HG02571 (cell line): ENCODE results near the gene RBM4.

Source experiments
- ATAC-seq: cut with Tn5 transposase; IDR thresholded peaks from one replicate; pipeline ENCODE4 v1.9.1; 2021; ENCODE audit warnings: mild to moderate bottlenecking, moderate library complexity; ENCODE audit not compliant: unreplicated experiment

Gene RBM4

DNA sequence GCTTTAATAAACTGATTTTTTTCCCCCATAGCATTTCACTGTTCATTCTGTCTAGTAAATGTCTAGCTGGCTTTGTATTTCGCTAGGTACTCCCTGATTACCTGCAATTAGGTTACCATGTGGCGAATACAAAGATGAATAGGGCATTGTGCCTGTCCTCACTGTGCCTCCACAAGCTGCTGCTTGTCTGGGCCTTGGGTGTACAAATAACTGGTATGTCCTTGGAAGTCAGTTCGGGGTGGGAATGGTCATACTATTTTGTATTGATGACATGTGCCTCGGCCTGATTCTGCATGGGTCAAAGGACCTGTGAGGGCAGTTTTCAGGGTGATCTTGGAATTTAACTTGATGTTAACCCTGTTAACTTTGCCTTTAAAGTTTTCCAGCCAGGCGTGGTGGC, 11.4 kb downstream of the RBM4 start:
- no peak for ATAC-seq

DNA sequence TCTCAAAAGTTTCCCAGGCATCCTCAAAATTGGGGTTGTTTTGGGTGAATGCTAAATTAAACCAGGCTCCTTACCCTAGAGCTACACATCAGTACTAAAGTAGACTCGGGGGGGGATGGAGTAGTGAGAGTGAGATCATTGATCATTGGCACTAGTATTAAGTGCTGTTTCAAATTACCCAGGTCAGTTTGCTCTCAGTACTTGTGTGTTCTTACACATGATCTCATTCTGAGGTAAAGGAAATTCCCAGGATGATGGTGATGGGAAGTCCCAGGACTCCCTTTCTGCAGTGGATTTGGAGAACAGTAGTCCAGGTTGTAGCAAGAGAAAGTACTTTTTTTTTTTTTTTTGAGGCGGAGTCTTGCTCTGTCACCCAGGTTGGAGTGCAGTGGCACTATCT, 12.5 kb downstream of the RBM4 start:
- no peak for ATAC-seq

DNA sequence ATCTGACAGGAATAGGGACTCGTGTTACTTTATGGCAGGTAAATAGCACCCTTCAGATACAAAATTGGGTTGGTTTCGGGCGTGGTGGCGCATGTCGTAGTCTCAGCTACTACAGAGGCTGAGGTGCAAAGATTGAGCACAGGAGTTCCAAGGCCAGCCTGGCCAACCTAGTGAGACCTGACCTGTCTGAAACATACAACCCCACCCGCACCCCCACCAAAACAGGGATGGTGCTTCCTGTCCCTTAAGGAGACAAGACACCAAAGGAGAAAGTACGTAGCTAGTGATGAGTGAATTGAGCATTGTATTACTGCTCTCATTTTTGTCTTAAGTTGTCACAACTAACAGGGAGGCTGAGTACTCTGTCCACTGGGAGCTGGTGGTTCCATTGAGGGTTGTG, 14.1 kb downstream of the RBM4 start:
- no peak for ATAC-seq

DNA sequence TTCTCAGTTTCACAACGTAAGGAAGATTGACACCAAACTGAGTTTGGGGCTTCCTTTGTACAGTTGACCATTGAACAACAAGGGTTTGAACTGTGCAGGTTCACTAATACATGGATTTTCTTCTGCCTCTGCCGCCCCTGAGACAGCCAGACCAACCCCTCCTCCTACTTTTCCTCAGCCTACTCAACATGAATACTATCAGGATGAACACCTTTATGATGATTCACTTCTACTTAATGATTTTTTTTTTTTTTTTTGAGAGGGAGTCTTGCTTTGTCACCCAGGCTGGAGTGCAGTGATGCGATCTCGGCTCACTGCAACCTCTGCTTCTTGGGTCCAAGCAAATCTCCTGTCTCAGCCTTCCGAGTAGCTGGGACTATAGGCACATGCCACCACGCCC, 14.6 kb downstream of the RBM4 start:
- ATAC-seq = no peak

DNA sequence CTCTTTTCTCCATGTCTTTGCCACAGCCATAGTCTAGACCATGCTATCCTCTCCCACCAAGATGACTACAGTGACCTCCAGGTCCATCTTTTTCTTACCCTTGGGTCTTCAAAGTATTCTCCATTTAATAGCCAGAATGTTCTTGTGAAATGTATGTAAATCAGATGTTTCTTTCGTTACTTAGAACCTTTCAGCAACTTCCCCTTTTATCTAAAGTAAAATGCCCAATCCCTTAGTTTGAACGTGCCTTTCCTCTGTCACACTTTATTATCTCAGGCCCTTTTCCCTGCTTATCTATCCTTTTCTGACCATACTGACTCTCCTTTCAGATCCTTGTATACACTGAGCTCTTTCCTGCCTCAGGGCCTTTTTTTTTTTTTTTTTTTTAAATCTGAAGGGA, 21.3 kb downstream of the RBM4 start:
- no peak for ATAC-seq

DNA sequence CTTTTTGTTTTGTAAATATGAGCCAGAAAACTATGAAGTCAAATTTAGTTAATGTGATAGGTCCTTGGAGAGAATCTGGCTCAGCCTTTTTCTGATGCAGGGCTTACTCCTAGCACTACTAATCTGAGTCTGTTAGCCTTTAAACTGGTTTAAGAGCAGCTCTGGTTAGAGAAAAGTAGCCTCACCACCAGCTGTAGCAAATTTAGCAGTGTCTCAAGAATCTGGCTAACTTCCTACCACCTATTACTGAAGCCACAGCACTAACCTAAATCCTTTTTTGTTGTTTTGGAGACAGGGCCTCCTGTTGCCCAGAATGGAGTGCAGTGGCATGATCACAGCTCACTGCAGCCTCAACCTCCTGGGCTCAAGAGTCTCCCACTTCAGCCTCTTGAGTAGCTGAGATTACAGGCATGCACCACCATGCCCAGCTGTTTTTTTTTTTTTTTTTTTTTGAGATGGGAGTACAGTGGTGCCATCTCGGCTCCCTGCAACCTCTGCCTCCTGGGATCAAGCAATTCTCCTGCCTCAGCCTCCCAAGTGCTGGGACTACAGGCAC, 25.3 kb downstream of the RBM4 start:
- no peak for ATAC-seq

DNA sequence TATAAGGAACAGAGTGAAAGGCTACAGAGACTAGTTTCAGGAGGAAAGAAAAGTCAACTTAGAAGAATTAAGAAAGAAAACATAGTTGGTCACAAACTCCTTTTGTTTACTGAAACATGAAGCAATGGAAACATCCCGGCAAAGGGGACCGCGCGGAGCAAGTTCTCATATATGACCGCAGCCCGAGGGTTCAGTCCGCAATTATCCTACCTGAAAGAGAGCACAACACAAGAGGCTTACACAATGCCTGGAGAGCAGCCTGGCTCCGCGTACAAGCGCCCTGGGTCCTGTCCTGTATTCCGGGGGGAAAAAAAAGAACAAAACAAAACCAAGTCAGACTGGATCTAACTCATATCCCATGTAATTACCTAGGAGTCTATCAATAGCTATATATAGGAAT, 26.9 kb downstream of the RBM4 start:
- no peak for ATAC-seq

DNA sequence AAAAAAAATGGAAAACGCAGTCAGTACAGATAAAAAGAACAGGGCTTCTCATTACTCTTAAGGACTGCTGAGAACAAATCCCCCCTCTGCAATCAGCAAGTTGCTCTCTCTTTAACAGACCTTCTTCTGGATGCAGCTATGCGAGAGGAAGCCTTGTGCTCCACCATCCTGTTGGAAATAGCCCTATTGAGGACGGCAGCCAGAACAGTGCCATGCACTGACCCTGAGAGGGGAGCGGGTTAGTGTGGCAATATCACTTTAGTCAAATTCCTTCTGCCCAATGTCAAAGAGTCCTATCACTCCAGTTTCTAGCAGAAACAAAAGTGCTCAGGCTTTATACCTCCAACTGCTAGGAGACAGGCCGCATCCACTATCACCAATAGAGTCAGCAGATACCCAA, 32.3 kb downstream of the RBM4 start:
- ATAC-seq = no peak

DNA sequence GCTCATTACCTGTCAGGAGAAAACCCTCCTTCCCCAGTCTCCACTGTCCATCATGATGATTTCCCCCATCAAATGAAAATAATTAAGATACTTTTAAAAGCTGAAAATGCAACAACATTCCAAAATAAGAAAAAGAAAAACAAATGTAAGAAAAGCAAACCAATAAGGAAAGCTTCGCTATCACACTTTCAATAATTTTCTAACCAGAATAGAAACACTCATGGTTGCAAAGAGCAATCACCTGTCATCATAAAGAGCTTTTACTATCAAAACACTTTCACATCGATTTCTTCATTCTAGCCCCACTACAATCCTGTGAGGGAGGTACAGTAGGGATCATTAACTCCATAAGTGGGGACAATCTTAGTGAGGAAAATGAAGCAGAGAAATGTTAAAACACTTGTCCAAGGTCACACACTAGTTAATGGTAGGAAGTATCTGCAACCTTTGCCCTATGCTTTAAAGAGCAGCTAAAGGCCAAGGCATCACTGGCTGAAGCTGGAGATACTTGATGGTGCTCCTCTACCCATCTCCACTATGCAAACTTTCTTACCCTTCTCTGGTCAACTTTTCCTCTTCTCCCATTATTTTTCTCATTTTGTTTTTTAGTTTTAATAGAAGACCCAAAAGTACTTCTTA, 36.6 kb downstream of the RBM4 start:
- no peak for ATAC-seq

DNA sequence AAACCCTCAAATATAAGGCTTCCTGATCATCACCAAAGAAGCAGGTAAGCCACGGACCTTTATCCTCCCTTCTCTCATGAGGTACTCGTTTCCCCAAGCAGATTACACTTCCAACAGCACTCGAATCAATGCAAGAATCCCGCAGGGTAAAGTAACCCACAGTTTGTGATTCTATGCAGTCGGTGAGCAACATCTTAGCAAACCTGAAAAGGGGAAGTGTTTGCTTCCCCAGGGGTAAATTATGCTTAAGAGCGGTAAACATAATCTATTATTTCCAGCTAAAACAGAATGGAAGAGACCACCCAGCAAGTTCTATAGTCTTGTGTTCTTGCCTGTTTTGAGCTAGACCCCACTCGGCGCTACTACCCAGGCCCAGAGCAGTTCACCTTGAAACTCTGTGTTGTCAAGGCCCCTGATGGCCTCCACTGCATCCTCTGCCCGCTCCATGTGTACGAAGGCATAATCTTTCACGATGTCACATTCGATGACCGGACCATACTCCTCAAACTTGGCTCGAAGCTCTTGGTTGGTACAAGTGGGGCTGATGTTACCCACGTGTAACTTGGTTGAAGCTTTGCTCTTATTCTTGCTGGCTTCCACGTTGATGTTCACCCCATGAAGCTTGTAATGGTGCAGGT, 37.9 kb downstream of the RBM4 start:
- ATAC-seq = no peak

DNA sequence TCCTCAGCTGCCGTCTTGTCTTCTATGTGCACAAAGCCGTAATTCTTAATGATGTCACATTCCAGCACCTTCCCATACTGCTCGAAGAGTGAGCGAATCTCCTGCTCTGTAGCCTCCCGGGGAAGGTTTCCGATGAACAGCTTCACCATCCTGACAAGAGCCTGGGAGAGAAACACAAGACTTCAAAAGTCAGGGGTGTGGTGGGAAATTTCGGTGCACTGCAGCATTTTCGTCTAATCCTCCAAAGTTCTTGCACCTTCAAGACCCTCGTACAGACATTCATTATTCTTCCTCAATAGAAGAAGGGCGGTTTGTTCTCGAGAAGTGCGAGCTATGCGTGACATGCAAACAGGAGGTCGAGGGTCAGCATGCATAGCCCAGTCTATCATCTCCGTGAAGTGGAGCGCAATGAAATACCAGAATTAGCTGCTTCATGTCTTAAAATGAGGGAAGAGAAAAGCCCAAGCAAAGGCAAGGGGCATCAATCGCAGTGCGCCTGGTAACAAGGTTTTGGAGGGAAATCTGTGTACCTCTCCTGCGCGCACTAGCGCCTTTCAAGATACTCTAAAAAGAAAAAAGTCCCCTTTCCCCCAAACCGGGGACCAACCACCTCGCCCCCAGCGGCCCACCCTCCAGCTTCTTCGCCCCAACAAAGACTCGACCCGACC, 38.6 kb downstream of the RBM4 start:
- no peak for ATAC-seq

DNA sequence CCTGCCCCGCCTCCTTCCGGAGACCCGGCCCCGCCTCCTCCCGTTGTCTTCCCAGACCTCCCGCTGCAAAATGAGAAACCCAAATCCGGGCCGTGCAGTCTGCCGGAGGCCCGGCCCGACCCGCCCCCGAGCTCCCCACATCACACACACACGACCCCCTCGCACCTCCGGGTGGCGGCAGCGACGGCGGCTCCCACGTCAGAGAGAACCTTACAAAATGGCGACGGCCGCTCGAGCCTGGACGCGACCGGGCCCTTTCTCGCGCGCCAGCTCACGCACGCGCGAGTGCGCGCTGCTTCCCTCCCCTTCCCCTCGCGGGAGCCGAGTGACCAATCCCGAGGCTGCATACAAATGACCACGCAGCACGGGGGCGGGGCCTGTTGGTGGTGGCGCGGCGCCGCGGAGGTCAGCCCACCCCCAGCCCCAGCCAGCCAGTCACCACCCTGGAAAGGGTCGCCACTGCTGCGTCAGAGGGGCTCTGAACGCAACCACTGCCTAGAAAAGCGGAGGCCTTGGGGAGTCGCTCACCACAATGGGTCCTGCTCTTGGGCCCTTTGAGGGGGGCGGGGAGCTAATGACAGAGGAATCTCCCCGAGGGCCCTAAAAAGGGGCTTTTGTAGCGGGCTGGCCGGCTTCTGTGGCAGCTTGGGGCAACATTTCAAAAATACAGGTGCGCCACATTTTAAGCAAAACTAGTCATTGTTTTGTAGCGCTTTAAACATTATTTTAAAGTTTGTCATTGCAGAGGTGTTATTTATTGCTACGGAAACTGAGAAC, 39.3 kb downstream of the RBM4 start, which contains the start of gene RBM4B:
Gene RBM4B (minus strand): TSS at position 289 of the 777 bp plus-strand sequence. CDS start 808 bp downstream, outside the sequence.
- ATAC-seq = peak; percentile 79

DNA sequence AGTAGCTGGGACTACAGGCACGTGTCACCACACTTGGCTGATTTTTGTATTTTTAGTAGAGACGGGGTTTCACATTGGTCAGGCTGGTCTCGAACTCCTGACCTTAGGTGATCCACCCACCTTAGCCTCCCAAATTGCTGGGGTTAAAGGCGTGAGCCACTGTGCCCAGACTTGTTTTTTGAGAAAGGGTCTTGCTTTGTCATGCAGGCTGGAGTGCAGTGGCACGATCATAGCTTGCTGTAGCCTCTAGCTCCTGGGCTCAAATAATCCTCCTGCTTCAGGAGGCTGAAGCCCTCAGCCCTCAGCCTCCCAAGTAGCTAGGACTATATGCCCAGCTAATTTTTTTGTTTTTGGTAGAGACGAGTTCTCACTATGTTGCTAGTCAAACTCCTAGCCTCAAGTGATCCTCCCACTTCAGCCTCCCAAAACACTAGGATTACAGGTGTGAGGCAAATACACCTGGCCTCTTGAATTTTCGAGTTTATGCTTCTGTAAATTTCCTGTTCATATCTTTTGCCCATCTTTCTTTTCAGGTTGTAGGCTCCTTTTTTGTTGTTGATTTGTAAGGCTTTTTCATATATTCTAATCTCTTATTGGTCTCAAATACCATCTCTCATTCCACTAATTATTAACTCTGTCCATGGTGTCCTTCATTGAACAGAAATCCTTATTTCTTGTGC, 42.6 kb downstream of the RBM4 start:
- no peak for ATAC-seq

DNA sequence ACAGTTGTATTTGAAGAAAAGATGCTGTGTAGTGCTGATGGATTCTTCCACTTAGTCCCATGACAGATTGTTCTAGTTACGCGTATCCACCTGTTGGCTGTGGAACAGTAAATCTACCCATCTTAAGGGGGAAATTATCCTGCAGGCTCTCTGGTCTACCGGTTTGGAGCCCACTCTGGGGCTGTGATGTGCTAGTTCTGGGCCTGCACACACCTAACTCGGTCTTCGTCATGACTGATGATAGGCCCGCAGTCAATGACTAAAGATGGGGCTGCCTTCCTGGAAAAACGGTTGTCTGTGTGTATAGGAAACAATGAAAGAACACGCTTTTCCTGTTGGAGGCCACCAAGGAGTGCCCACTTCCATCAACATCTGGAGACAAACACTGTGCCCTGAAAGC, 45.4 kb downstream of the RBM4 start:
- ATAC-seq = no peak

DNA sequence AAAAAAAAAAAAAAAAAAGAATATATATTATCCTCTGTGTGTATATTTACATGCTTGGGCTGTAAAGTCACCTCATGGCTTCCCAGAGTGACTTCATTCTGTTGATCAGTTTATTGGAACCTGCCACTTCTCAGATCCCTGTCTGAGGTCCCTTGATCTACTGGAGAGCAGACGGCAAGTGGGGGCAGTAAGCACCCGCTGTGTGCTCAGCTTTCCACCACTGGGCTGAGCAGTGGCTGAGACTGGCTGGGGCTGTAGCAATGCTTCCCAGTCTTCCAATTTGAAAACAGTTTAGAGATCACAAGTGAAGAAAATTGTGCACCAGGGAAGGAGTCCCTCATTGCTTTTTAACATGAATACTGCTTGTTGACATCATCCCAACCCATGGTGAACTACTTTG, 46.1 kb downstream of the RBM4 start:
- no peak for ATAC-seq

DNA sequence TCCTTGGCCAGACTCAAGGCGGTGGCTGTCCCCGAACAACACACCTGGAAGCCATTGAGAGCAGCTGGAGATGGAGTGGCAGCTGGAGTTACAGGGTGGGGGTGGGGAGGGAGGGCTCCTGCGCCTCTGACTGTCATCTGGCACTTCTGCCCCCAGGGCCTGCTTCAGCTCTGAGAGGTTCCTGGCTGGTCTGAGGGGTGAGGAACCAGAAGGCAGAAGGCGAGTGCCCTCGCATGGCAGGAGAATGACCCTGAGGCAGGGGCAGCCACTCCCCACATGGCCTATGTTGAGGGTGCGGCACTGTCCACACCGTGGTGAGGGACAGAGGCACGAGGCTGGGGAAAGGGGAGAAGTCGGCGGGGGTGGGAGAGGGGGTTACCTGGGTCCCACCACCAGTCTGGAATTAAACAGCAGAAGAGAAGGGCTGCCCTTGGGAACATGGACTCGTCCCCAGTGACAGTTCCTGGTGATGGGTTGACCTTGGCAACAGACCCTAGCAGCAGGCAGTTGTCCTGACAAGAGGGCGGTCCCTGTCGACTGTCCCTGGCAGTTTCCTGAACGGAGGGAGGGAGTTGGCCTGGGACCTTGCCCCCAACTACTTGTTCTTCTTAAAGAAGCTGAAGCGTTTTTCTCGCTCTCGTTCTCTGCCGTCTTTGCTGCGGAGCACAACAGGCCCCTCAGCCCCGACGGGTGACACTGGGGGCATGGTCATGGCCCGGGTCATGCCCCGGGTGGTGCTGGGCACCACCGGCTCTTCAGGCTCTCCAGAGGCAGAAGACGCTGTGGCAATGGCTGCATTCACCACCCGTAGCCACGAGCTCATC, 47.0 kb downstream of the RBM4 start:
- ATAC-seq = no peak

DNA sequence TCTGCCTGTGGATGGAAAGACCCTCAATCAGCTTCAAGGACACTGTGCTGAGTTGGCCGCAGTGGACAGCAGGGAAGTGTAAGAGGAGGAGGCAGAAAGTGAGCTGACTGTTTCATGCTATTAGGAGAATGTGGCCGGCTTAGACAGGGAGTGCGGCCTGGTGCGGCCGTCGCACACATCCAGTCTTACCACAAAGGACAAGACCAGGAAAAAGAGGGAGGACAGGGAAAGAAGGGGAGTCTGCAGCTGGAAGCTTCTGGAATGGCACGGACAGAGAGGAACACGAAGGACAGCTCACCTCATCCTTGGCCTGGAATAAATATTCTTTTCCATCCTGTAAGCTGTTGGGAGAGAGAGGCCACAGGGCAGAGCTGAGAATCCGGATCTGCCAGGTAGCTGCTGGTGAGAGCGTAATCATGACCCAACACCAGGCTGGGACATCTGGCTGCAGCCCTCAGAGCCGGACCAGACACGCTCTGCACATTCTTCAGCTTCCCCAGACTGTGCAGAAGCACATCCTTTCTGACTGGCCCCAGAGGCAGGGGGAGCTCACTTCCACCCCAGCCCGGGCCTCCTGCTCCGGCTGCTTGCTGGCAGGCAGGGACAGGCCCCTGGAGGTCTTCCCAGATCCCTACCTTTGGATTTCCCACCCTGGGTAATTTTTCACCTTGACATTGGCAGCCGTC, 47.7 kb downstream of the RBM4 start:
- ATAC-seq = no peak

DNA sequence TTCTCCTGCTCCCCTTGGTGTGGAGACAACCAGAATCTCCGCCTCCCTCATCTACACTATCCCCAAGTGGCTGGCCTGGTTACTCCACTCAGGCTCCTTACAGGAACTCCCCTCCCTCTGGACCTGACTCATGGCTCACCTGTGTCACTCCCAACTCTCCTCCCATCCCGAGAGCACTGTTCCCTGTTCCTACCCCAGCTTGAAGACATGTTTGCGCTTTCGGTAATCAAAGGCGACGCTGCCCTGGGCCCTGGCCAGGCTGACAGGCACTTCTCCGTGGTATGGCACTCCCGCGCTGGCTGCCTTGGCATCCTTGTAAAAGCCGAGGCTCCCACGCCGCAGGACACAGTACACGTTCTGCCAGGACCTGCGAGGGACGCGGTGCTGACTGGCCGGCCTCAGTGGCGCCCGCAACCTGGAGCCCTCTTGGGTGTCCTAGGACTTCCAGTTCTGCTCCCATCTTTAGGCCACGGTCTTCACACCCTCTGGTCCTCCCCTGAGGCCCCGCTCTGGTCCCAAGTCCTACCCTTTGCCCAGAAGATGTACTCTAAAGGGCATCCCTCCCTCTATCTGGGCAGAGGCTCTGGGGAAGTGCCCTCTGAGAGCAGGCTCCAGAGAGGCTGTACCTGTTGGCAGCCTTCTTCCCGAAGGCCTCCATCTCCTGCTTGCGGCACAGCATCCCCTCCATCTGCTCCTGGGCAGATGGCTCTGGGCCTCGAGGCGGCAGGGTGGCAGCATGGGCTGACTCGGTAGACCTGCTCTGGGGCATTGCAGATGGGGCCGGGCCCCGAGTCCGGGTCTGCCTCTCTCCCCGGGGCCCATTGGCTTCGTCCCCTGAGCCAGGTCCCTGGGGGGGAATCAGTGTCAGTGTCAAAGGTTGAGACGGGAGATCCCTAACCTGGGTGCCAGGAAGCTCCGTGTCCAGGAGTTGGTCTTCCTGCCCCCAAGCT, 48.6 kb downstream of the RBM4 start:
- ATAC-seq = no peak
